NCI-H146 treated with DMSO at 0.1 percent for 48 hours (cell line): ENCODE measurements around the gene EIF5A2.

Source experiments
- DNase-seq: peaks from one replicate; lab custom pipeline; 2025; ENCODE audit not compliant: unreplicated experiment; lab: John Stamatoyannopoulos, UW

Gene EIF5A2

DNA sequence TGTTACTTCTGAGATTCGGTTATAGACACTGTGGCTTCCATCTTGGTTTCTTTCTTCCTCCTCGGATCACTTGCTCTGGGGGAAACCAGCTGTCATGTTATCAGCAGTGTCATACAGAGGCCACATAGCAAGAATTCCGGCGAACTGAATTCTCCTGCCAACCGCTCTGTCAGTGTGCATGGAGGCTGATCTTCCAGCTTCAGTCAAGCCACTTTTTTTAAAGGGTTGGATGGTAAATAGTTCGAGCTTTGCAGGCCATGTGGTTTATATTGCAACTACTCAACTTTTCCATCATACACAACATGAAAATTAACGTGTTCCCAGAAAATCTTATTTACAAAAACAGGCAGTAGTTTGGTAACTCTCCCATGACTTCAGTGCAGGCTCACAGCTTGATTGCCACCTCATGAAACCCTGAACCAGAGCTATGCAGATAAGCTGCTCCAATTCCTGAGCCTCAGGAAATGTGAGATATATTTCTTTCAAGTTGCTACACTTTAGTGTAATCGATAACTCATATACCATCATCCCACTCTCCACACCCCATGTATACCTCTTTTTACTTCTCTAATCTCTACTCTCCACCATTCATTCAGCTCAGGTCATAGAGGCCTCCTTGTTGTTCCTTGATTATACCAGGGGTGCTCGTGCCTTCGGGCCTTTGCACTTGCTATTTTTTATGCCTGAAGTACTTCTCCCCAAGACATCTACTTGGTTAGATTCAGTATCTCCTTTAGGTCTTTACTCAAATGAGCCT is 45.6 kb downstream of the EIF5A2 start:
- no peak for DNase-seq

DNA sequence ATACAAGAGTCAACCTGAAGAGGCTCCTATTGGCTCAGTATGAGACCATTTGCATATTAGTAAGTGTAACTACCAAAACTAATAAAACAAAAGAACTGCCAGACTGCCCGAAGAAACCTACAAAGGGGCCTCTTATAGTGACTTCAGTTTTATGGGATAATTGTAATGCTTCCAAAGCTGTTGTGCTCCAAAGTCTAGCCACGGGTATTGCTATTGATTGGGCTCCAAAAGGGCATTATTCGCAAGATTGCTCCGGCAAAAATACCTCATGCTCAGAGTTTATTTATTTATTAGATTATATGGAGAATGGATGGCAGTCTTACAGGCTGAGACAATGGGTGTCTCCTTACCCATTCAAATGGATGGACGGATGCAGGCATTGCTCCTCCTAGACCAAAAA is 49.8 kb downstream of the EIF5A2 start:
- no peak for DNase-seq

DNA sequence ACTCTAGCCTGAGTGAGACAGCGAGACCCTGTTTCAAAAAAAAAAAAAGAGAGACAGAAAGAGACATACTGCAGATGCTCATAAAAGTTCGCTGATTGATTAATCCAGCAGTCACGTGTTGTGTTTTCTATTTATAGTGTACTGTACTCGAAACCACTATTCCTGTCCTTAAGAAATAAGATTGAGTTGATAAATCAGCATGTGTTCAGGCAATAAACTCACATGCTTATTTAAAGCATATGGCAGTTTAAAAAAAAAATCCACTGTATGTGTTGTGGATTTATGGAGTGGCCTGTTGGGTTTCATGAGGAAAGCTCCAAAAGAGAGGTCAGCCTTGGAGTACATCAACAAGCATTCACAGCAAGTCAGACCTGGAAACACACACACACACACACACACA is 56.1 kb downstream of the EIF5A2 start:
- no peak for DNase-seq

DNA sequence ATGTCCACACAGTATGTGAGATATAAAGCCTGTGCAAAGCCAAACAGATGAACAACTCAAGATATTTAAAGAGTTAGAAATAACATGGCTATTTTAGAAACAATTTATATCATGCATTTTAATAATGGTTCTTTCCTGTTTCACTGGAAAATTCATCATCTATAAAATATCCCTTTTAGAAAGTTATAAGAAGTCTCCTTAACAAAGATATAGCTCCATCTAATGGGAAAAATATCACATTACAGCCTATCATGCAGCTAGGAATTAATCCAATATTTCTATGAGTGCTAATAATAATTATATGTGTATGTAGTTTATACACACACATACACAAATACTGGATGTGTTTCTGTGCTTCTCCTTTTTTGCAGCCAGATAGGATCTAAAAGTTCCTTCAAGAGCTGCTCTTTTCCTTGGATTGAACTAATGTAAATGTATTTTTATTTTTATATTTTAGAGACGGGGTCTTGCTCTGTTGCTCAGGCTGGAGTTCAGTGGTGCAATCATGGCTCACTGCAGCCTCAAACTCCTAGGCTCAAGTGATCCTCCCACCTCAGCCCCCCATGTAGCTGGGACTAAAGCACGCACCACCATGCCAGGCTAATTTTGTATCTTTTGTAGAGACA is 60.0 kb downstream of the EIF5A2 start:
- no peak for DNase-seq

DNA sequence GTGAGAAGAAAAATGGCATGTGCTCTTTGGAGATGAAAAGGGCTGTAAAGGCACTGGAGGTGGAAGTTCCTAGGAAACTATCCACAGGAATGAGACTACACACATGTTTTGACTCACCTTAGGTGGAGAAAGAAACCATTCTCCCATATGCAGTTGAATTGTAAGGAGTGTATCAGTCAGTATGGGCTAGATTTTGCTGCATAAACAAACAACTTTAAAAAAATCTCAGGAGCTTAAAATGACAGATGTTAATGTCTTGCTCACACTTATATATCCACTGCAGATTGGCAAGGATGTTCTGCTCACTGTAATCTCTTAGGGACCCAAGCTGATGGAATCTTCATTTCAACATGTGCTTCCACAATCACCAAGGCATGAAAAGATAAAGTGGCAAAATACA is 64.1 kb downstream of the EIF5A2 start:
- DNase-seq, result no peak

DNA sequence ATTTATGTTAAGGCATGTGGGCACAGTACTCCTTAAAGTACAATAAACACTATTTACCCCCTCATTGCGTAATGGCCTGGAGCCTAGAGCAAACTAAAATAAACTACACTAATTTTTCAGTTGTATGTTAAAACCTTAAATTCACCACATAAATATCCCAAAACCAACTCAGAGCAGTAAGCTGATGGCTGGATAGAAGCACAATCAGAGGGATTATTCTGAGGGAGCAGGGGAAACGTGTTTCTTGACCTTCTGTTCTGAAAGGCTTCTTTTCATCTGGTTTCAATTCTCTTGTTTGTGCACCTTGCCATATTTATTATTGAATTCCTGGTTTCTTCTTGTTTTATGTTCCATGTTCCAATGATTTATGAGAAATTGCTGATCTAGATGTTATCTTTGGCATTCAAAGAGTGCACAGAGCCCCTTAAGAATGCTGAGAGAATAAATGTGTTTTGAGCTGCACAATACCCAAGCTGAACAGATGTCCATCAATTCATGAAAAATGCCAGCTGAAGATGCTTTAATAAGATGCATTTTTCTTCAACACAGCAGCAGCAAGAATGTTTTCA is 68.1 kb downstream of the EIF5A2 start:
- no peak for DNase-seq

DNA sequence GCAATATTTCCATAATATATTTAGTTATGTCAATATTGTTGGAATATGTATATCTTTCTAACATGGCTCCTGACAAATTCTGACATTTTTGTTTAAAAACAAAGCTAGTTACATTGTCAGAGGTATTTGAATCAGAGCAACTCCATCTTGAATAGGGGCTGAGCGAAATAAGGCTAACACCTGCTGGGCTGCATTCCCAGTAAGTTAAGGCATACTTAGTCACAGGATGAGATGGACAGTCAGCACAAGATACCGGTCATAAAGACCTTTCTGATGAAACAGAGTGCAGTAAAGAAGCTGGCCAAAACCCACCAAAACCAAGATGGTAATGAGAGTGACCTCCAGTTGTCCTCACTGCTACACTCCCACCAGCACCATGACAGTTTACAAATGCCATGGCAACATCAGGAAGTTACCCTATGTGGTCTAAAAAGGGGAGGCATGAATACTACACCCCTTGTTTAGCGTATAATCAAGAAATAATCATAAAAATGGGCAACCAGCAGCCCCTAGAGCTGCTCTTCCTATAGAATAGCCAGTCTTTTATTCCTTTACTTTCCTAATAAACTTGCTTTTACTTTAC is 68.8 kb downstream of the EIF5A2 start:
- DNase-seq, result no peak
